22Rv1 (cell line): ENCODE results near the gene SUSD6.

ENCODE experiments used
- ZFX ChIP-seq: fragments of 450-650 bp; IDR thresholded peaks from 2 replicates; pipeline ENCODE4 v1.6.1; 2017; ENCODE audit warnings: antibody characterized with exemption, borderline replicate concordance
- TF ChIP-seq, protein P1 (sequence below): fragments of 450-650 bp; IDR thresholded peaks from 2 replicates; pipeline ENCODE4 v1.5.1; 2017; ENCODE audit warnings: mild to moderate bottlenecking

DNA sequence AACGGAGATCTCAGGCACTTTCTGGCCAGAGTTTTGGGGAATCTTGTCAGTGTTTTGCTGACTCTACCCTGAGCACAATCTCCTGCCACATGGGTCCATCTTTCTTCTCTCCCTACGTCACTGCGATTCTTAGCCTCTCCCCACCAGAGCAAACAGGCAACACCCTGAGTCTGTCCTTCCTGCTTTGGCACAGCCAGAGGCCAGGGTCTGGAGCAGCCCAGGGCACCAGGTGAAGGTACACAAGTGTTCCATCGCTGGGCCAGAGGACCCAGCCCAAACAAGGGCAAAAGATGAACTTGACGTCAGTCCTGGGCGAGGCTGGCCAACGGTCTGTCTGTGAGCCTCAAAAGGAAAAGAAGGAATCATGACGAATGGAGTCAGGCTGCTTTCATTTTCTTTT, 24.0 kb upstream of the SUSD6 start:
- TF ChIP-seq, protein P1, sequence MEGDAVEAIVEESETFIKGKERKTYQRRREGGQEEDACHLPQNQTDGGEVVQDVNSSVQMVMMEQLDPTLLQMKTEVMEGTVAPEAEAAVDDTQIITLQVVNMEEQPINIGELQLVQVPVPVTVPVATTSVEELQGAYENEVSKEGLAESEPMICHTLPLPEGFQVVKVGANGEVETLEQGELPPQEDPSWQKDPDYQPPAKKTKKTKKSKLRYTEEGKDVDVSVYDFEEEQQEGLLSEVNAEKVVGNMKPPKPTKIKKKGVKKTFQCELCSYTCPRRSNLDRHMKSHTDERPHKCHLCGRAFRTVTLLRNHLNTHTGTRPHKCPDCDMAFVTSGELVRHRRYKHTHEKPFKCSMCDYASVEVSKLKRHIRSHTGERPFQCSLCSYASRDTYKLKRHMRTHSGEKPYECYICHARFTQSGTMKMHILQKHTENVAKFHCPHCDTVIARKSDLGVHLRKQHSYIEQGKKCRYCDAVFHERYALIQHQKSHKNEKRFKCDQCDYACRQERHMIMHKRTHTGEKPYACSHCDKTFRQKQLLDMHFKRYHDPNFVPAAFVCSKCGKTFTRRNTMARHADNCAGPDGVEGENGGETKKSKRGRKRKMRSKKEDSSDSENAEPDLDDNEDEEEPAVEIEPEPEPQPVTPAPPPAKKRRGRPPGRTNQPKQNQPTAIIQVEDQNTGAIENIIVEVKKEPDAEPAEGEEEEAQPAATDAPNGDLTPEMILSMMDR = no peak
- TF ChIP-seq ZFX = no peak
